Stimulated activated naive CD8-positive, alpha-beta T cell treated with anti-CD3 and anti-CD28 coated beads, Interleukin-15, Interleukin-2, amounts not matched to agents 100 U/mL and 50 U/mL, for 24 hours (primary cell): Measurements from ENCODE around the gene DAPK1.

Source experiments
- ATAC-seq: fragments of 150-1000 bp; cut with Tn5 transposase; one replicate; pipeline ENCODE4 v1.10.0; 2021
- DNase-seq: peaks from one replicate; pipeline ENCODE4 v3.0.0; 2021

Gene DAPK1

GRCh38 chr9:87569008-87569509 is 71.4 kb downstream of the DAPK1 start:
- ATAC-seq (no peak), DNase-seq (no peak)

- ATAC-seq (no peak), DNase-seq (no peak)
Measured at GRCh38 chr9:87569518-87569917, 71.9 kb downstream of the DAPK1 start.

GRCh38 chr9:87570000-87570908 is 72.6 kb downstream of the DAPK1 start:
- no peak for DNase-seq
- no peak for ATAC-seq

- no peak for ATAC-seq
- DNase-seq, result no peak
Measured at GRCh38 chr9:87572719-87573118, 75.1 kb downstream of the DAPK1 start.

GRCh38 chr9:87573841-87574342 is 76.2 kb downstream of the DAPK1 start:
- DNase-seq (no peak), ATAC-seq (no peak)

GRCh38 chr9:87577746-87578145 is 80.1 kb downstream of the DAPK1 start:
- DNase-seq (no peak), ATAC-seq (no peak)

- ATAC-seq, result no peak
- DNase-seq, result no peak
Measured at GRCh38 chr9:87578625-87579024, 81.0 kb downstream of the DAPK1 start.

GRCh38 chr9:87579781-87580541 is 82.3 kb downstream of the DAPK1 start:
- no peak for ATAC-seq
- DNase-seq, result no peak

GRCh38 chr9:87580941-87581438 is 83.3 kb downstream of the DAPK1 start:
- DNase-seq, result no peak
- no peak for ATAC-seq

- DNase-seq (no peak), ATAC-seq (no peak)
Measured at GRCh38 chr9:87581513-87581912, 83.8 kb downstream of the DAPK1 start.

- no peak for ATAC-seq
- no peak for DNase-seq
Measured at GRCh38 chr9:87581949-87582637, 84.4 kb downstream of the DAPK1 start.

GRCh38 chr9:87584326-87584725 is 86.7 kb downstream of the DAPK1 start:
- no peak for DNase-seq
- no peak for ATAC-seq

- DNase-seq (no peak), ATAC-seq (no peak)
Measured at GRCh38 chr9:87585123-87585855, 87.6 kb downstream of the DAPK1 start.

GRCh38 chr9:87586731-87587355 is 89.2 kb downstream of the DAPK1 start:
- no peak for ATAC-seq

GRCh38 chr9:87587356-87587745 is 89.7 kb downstream of the DAPK1 start:
- ATAC-seq (no peak), DNase-seq (no peak)

More at GRCh38 chr9:87586731-87587355, 89.2 kb downstream of the DAPK1 start:
- DNase-seq, result no peak

- no peak for DNase-seq
- no peak for ATAC-seq
Measured at GRCh38 chr9:87587864-87588263, 90.2 kb downstream of the DAPK1 start.

- ATAC-seq (no peak), DNase-seq (no peak)
Measured at GRCh38 chr9:87588339-87588738, 90.7 kb downstream of the DAPK1 start.

- no peak for DNase-seq
- ATAC-seq, result no peak
Measured at GRCh38 chr9:87590996-87591395, 93.3 kb downstream of the DAPK1 start.

GRCh38 chr9:87592554-87593358 is 95.1 kb downstream of the DAPK1 start:
- DNase-seq (no peak), ATAC-seq (no peak)

- ATAC-seq, result no peak
- no peak for DNase-seq
Measured at GRCh38 chr9:87593359-87593980, 95.8 kb downstream of the DAPK1 start.
